CD1c-positive myeloid dendritic cell (primary cell): ENCODE results near the gene GRIA1.
"Not testable (repeated sequence)": the region's sequence is repeated elsewhere in the genome, so short reads cannot be mapped to it uniquely, and the experiment has no call there.

Source experiments
- DNase-seq: peaks from one replicate; pipeline ENCODE4 v3.0.0-alpha.2; 2016; ENCODE audit errors: extremely low spot score

The GRIA1 gene

DNA sequence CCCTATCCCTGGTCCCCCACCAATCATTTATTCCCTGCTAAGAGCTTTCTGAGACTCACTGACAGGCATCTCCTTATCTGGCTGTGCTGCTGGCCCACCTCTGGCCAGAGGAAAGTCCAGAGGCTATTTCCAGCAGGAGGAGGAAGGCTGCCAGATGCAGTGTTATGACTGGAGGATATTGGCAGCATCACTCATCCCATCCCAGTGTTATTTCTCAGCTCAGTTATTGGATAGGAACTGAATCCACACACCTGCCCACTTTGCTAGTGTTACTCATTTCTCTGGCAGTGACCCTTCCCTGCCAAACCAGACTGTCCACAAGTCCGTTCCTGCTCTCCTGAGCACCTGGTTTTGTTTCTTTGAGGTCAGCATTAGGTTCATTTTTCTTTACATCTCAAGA is 228.2 kb downstream of the GRIA1 start:
- no peak for DNase-seq

- DNase-seq: no peak
Observed at GRCh38 chr5:153719324-153719723, 228.9 kb downstream of the GRIA1 start.

- DNase-seq: not testable (repeated sequence)
Observed at GRCh38 chr5:153723022-153723610, 232.6 kb downstream of the GRIA1 start.

GRCh38 chr5:153742060-153742459 is 251.6 kb downstream of the GRIA1 start:
- DNase-seq: no peak

DNA sequence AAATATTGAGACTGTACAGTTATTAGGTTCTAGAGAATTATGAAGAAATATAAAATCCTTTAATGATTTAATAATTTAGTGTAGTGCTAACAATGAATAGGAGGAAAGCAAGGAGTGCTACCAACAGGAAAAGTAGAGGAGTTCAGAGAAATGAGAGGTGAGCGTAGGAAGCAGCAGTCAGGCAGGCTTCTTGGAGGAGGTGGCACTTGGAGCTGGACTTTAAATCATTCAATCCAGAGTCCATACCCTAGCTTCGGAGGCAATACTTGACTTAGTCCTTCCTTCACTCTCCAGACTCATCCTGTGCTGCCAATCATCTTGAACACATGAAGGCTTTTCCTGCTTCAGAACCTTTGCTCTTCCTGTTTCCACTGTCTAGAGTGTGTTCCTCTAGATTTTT is 254.3 kb downstream of the GRIA1 start:
- DNase-seq: no peak

- no peak for DNase-seq
Observed at GRCh38 chr5:153745778-153746395, 255.4 kb downstream of the GRIA1 start.

DNA sequence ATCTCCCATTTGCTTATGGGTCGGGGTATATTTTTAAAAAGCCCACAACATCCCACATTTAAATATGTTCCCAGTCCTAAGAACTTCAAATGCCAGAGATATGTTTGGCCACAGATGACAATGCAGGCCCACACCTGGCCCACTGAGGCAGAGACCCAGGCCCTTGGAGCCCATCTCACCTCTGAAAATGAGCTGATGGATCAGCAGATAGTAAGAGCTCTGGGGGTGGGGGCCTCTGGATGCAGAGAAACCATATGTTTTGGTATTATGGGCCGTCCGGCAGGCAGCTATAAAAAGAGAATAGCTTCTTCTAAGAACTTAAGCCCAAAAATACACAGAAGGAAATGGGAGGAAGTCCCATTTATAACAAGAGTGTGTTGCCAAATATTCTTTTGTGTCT is 256.0 kb downstream of the GRIA1 start:
- DNase-seq: no peak

- no peak for DNase-seq
Observed at GRCh38 chr5:153748823-153749222, 258.4 kb downstream of the GRIA1 start.

DNA sequence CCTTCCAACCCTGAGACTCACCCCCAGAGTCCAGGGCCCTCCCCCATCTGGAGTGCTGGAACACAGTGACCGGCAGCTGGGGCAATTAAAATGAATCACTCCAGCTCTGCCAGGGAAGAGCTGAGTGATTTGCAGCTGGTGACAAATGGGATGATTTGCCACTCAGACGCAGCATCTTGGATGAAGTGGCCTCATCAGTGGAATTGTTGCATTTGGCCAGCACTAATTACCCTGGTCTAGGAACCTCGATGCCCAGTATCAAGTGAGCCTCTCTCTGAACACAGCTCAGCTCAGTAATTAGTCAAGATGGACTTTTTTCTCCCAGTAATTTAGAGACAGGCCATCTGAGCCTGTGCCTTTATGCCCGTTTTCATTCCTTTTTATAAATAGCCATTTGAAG is 259.5 kb downstream of the GRIA1 start:
- DNase-seq: no peak

DNA sequence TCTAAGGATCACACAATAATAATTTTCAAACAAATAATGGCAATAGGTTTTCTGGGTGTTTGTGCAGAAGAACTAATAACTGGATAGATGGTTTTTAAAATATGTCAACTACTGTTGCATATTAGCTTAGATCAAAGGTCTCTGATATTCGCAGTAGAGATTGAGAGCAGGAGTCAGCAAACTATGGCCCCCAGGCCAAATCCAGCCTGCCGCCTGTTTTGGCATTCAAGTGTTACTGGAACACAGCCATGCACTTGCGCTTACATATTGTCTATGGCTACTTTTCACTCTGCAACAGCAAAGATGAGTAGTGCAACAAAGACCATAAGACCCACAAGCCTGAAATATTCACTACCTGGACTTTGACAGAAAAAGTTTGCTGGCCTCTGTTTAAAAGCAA is 260.8 kb downstream of the GRIA1 start:
- no peak for DNase-seq

DNA sequence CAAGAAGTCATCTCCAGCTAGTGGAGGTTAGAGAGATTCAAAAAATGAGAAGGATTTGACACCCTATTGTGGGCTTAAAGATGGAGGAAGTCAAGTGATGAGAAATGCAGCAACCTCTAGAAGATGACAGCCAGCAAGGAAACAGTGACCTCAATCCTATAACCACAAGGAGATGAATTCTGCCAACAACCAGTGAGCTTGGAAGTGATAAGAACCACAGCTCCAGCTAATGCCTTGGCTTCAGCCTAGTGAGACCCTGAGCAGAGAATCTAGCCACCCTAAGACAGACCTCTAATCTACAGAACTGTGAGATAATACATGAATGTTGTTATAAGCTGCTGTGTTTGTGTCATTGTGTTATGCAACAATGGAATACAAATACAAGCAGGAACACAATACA is 262.4 kb downstream of the GRIA1 start:
- no peak for DNase-seq

DNA sequence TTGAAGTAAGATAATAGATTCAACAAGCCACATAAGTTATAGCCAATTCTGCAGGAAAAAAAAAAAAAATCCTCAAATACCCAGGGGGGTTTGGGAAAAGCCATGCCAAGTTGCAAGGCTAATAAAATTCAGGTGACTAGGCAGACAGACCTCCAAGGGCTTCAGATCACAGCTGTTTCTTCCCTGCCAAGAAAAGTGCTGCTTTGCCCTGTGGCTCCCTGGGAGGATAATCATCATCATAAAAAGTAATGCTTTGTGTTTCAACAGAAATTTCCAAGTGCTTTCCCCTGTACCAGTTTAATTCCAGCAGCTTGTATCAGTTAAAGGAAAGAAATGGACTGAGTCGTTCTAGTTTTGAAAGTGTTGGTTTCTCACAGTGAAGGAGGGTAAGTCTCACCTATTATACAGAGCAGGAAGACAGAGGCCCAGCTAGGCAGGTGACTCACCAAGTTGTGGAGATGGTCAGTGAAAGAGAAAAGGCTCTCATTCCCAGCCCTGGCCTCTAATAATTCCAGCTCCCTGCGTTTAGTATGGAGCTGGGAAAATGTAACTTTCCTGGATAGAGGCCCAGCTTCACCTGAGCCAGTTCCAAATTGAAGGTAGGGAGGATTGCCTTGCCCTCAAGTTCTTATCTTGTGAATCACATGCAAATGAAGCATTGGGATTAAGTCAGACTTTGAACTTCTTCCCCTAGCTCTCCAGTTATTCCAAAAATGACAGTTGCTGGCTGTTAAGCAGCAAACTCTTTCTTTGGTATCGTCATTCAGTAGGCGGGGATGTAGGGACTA is 263.4 kb downstream of the GRIA1 start:
- DNase-seq: no peak

GRCh38 chr5:153755913-153756500 is 265.5 kb downstream of the GRIA1 start:
- no peak for DNase-seq

DNA sequence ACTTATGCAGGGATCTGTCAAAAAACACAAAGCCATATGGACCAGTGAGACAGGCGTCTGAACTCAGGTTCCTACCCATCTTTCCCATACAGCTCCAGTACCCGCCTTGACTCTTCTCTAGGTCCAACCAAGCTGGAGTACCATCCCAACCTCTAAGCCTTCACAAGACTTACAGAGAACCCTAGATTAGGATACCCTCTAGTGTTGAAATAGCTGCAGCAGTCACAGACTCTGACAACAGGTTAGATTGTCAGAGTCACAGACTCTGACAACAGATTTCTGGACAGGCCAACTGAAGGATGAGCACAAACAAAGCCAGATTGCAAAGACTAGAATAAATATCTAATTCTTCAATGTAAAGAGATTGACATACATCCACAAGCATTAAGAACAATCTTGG is 266.1 kb downstream of the GRIA1 start:
- DNase-seq: no peak

DNA sequence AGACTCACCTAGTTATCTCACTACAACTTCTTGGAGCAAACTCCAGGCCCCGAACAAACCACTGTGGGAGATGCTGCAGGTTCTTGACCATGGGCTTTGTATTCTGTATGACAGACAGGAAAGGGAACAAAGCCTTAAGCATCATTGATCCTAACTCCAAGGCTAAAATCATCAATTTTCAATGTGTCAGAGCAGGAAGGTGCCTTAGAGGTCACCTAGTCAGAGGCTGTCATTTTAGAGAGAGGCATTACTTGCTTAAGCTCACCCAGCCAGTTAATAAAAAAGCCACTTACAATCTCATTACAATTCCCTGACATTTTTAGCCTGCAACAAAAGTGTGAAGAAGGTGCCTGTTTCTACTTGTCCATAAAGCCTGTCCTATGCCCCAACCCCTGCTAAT is 275.5 kb downstream of the GRIA1 start:
- no peak for DNase-seq

DNA sequence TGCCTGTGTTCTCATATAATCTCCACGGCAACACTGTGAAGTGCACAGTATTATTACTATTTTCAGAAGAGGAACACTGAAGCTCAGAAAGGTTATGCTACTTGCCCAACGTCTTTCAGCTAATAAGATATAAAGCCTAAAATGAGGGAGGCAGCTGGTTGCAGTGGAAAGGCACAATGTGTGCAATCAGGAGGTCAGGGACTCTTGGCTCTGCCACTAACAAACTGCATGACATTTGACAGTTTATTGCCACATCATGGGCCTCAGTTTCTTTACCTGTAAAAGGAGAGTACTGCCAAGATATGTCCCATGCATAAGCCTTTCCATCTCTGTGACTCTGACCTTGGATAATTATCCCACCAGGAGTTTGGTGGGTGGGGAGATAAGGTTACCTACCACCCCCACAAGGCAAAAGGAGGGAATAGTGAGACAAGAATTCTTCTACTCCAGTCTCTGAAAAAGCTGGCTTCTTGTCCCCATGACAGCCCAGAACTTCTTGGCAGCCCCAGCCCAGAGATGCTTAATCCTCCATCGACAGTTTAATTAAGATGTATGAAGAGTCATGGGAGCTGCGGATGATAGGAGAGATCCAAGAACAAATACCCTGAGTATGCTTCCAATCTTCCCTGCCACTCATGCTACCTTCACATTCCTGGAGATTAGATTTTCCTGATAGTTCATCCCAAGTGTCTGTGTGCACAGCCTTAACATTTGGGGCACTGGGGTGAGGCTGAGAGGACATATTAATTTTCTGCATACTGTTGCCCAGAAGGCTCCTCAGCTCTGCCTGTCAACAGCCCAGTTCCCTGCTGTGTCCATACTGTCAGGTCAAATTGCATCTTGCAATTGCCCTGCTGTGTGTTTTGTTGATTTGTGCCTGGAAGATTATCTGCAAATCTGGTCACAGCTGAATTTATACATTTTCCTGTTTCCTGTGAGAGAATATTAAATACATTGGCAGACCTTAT is 277.0 kb downstream of the GRIA1 start:
- no peak for DNase-seq

DNA sequence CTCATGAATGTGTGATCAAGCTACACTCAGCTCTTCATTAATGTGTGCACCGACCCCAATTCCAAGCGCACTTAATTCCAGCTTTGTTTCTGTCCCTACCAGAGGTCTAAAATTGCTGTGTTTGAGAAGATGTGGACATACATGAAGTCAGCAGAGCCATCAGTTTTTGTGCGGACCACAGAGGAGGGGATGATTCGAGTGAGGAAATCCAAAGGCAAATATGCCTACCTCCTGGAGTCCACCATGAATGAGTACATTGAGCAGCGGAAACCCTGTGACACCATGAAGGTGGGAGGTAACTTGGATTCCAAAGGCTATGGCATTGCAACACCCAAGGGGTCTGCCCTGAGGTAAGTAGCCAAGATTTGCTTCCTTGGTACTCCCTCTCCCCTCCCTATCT is 279.6 kb downstream of the GRIA1 start:
- DNase-seq: no peak

DNA sequence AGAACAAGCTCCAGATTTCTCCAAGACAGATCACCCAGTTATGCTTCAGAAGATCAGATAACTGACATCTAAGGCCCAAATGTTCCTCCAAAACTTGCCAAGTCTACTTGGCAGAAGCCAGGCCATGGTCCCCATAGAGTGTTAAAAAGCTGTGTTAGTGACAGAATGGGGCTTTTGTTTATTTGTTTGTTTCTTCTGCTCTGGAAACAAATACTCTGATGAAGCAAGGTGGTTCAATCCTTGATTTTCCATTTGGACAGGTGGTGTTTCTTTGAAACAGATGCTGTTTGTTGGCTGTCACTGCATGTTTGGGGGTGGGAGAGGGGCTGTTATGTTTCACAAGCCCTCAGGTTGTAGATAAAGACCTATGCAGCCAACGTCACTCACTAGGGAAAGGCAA is 284.2 kb downstream of the GRIA1 start:
- no peak for DNase-seq

DNA sequence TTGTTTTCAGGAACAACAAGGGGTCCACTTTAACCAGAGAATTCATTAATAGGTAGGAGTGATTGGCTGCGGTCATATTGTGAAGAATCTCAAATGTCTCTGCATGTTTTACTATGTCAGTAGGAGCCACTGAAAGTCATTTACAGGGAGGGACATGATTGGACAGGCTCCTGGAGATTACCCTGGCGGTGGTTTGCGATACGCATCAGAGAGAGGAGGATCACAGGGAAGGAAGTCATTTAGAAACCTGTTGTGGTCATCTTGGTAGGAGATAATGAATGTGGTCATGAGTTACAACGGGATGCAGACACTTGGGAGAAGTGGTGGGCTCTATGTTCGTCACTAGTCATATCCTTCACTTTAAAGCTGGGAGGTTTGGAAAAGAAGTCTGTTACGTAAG is 285.5 kb downstream of the GRIA1 start:
- DNase-seq: no peak

DNA sequence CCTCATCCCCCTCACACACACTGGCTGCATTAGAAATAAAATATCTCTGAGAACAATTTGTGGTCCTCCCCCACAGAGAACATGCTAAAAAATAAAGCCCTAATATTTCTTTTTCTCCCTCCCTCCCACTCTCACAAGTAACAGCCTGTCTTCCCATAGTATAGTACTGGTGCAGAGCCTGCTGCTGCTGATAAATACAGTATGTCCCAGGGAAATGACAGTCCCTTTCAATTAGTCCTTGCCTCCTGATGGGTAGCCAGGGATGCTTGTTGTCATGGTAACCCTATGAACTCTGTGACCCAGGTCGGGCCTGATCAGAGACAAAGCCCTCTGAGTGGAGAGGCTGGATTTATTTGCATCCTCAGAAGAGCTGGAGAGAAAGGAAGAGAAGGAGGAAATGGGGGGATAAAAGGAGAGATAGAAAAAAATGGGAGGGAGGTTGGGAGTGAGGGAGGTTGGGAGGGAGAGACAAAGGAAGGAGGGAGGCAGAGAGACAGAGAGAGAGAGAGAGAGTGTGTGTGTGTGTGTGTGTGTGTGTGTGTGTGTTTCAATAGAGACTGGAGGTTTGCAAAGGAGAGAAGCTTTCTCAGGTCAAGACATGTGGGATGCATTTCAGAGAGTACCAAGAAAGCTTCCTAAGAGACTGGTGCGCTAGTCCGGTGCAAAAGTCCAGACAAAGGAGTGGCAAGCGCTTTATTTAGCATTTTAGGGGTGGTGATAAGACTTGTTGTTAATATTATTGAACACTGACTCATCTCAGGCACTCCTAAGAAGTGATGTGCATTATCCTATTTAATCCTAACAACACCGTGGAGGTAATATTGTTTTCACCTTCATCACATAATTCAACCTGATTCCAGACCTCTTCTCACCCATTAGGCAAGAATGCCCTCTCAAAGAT is 287.5 kb downstream of the GRIA1 start:
- DNase-seq: no peak

GRCh38 chr5:153779836-153780235 is 289.4 kb downstream of the GRIA1 start:
- no peak for DNase-seq
